Sigmoid colon (tissue), 7 donors: Measurements from ENCODE around the gene MSH2. TPM values are rescaled to one million over a fixed set of nuclear protein-coding genes. Genes with fewer than 3 reads are reported as not detected.

Experiments used
- DNase-seq: peaks from one replicate; pipeline ENCODE4 v3.0.0-alpha.2; 2019
- H3K27ac ChIP-seq, 4 donors: fragments of 200-600 bp; sonication (generic); one replicate each; pipeline ENCODE4 v1.5.1; 2016 to 2019; ENCODE audit warnings: mild to moderate bottlenecking in 1 of 4
- H3K27me3 ChIP-seq, 3 donors: fragments of 200-600 bp; sonication (generic); one replicate each; pipeline ENCODE4 v1.5.1; 2019; ENCODE audit warnings: mild to moderate bottlenecking in 1 of 3
- H3K36me3 ChIP-seq, 4 donors: fragments of 200-600 bp; sonication (generic); one replicate each; pipeline ENCODE4 v1.5.1; 2016 to 2019
- H3K4me1 ChIP-seq, 4 donors: fragments of 200-600 bp; sonication (generic); one replicate each; pipeline ENCODE4 v1.5.1; 2017 to 2019
- H3K4me3 ChIP-seq, 4 donors: fragments of 200-600 bp; sonication (generic); one replicate each; pipeline ENCODE4 v1.5.1; 2017 to 2019; ENCODE audit warnings: mild to moderate bottlenecking in 2 of 4, moderate library complexity in 1 of 4
- H3K9me3 ChIP-seq, 4 donors: fragments of 200-600 bp in 3 of 4; sonication (generic) in 3 of 4; one replicate each; pipeline versions ENCODE4 v1.5.1 to v1.6.1; 2013 to 2019
- EP300 ChIP-seq, 4 donors: sonication (generic); formaldehyde crosslinking; IDR thresholded peaks; one replicate each; pipeline ENCODE4 v1.6.1; 2017; ENCODE audit warnings: antibody characterized with exemption in 4 of 4
- POLR2A ChIP-seq, 2 donors: fragments of 450-650 bp; IDR thresholded peaks; one replicate each; pipeline ENCODE4 v1.6.1; 2016; ENCODE audit warnings: antibody characterized with exemption in 2 of 2, mild to moderate bottlenecking in 2 of 2, moderate library complexity in 2 of 2
- POLR2AphosphoS5 ChIP-seq, 4 donors: sonication (generic); formaldehyde crosslinking; IDR thresholded peaks; one replicate each; pipeline ENCODE4 v1.6.1; 2017; ENCODE audit warnings: antibody characterized with exemption in 4 of 4
- WGBS, 2 donors: extraction: QIAGEN DNeasy Blood & Tissue Kit; methylation state at CpG; one replicate each; pipeline ENCODE4 v1.1.7; 2013; 5-methylcytosine and 5-hydroxymethylcytosine counted together
- intact Hi-C: fragments of 100-400 bp; cut with DNase I; formaldehyde crosslinking; loops from one replicate; pipeline ENCODE4 v1.15.1; 2023
- polyA plus RNA-seq, 3 donors: library from polyadenylated mRNA; stranded (reverse); fragments of 200-250 nt; gene quantifications; one replicate each; pipeline ENCODE4 v1.2.3, GENCODE V29; 2013
- total RNA-seq, 4 donors: library from RNA; depleted of rRNA; stranded (reverse); fragments of >200 nt; gene quantifications; one replicate each; pipeline ENCODE4 v1.1.0, GENCODE V29; 2016
- TF ChIP-seq, protein P1 (sequence below), 4 experiments: fragments of 450-650 bp in 3 of 4; fragments of 200-600 bp in 1 of 4; IDR thresholded peaks; one replicate each; pipeline ENCODE4 v1.5.1; 2016 to 2019; ENCODE audit warnings: antibody characterized with exemption in 4 of 4, mild to moderate bottlenecking in 3 of 4, moderate library complexity in 2 of 4
- donor health status: healthy with polysubstance abuse.
- donor health status: Bipolar disorder and iron deficiency.
- donor health status: healthy.

The MSH2 gene
- total and polyA plus RNA-seq, 7 donors: 7.2 to 13.9 (median 9.4) TPM

DNA sequence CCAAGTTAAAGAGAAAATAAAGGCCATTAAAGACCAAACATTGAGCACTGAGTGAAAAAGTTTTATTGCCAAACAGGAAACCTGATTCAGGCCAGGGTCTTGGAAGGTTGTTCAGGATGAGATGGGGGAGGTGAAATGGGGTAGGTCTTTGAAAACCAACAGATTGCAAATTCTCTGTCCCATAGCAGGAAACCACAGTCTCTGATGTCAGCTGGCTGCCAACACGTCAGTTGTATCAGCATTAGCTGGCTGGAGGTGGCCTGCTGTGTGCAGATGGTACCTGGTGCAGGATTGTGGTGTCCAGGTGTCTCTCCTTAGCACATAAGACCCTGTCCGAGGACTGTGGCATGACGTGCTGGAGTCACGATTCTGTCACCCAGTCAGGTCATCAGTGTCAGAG is 106.3 kb downstream of the MSH2 start:
- WGBS, 2 donors: 71 to 91% methylated on average over 4 of the region's 4 CpGs
- no peaks in the 10 kb centered on the region for H3K27me3 ChIP-seq
- no peaks in the 10 kb centered on the region for H3K9me3 ChIP-seq
- H3K4me3 ChIP-seq: no peak overlapping the region
- H3K36me3 ChIP-seq: no peaks in the 10 kb centered on the region
- intact Hi-C loops: no loop called here
- no peaks in the 10 kb centered on the region for H3K4me1 ChIP-seq
- TF ChIP-seq POLR2AphosphoS5 (IDR thresholded peaks at IDR 0.05) (no peak), POLR2A (IDR thresholded peaks at IDR 0.05) (no peak), EP300 (IDR thresholded peaks at IDR 0.05) (no peak)
- TF ChIP-seq, protein P1, sequence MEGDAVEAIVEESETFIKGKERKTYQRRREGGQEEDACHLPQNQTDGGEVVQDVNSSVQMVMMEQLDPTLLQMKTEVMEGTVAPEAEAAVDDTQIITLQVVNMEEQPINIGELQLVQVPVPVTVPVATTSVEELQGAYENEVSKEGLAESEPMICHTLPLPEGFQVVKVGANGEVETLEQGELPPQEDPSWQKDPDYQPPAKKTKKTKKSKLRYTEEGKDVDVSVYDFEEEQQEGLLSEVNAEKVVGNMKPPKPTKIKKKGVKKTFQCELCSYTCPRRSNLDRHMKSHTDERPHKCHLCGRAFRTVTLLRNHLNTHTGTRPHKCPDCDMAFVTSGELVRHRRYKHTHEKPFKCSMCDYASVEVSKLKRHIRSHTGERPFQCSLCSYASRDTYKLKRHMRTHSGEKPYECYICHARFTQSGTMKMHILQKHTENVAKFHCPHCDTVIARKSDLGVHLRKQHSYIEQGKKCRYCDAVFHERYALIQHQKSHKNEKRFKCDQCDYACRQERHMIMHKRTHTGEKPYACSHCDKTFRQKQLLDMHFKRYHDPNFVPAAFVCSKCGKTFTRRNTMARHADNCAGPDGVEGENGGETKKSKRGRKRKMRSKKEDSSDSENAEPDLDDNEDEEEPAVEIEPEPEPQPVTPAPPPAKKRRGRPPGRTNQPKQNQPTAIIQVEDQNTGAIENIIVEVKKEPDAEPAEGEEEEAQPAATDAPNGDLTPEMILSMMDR (IDR thresholded peaks at IDR 0.05): no peak
- no peak for DNase-seq
- no peak overlapping the region for H3K27ac ChIP-seq

DNA sequence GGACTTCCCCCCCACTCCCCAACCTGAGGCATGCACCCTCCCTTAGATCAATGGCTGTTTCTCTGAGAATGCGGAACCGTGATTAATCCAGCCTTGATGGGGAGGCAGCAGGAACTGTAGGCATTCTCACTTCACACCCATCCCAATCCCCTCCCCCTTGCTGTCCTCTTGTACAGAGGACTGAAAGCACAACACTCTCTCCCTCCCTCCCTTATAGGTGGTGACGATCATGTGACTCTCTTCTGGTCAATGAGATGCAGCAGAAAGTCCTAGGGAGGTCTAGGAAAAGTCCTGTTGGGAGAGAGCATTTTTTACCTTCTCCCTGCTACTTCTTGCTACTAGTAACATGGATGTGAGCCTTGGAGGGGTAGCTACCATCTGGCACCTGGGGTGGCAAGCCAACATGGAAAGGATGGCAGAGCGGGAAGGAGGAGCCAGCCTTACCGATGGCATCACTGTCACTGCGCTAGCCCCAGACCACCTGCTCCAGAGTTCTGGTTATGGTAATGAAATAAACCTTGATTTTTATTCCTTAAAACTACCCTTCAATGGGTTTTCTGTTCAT is 106.9 kb downstream of the MSH2 start:
- 96% methylated on average over 6 of the region's 6 CpGs for WGBS, 2 donors
- no peak for DNase-seq

DNA sequence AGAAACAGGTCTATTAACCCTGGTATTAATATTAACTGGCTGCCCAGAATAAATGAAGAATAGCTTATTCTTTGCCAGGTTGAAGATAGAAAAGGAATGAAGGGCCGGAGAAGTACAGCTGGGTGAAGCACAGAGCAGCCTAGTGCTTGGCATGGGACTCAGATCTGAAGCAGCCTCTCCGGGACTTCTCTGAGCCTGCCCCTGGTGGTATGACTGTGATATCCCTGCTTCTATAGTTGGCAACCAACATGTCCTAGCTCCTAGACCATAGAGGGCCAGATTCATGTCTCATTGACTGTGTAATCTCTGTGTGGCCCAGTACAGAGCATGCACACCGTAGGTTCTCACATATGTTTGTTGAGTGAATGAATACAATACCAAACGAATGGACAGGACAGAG is 107.8 kb downstream of the MSH2 start:
- intact Hi-C loops: no loop called here
- H3K27me3 ChIP-seq: no peaks in the 10 kb centered on the region
- 93 to 94% methylated on average over 4 of the region's 4 CpGs for WGBS, 2 donors

More for the DNA sequence above, 106.9 kb downstream of the MSH2 start:
- no peaks in the 10 kb centered on the region for H3K36me3 ChIP-seq
- H3K4me1 ChIP-seq: no peaks in the 10 kb centered on the region
- no peaks in the 10 kb centered on the region for H3K27me3 ChIP-seq
- H3K4me3 ChIP-seq: no peak overlapping the region
- intact Hi-C loops: no loop called here
- H3K9me3 ChIP-seq: no peaks in the 10 kb centered on the region
- TF ChIP-seq, protein P1 (IDR thresholded peaks at IDR 0.05): no peak
- no peak for TF ChIP-seq EP300 (IDR thresholded peaks at IDR 0.05)
- no peak for TF ChIP-seq POLR2A (IDR thresholded peaks at IDR 0.05)
- no peak for TF ChIP-seq POLR2AphosphoS5 (IDR thresholded peaks at IDR 0.05)
- H3K27ac ChIP-seq: no peak overlapping the region

GRCh38 chr2:47512581-47513083 is 109.7 kb downstream of the MSH2 start:
- Histone ChIP-seq H3K4me1 (no peaks in the 10 kb centered on the region), H3K9me3 (no peaks in the 10 kb centered on the region), H3K36me3 (no peaks in the 10 kb centered on the region), H3K27me3 (no peaks in the 10 kb centered on the region), H3K4me3 (no peak overlapping the region), H3K27ac (no peak overlapping the region)
- intact Hi-C loops: no loop called here
- TF ChIP-seq EP300 (IDR thresholded peaks at IDR 0.05) (no peak), POLR2A (IDR thresholded peaks at IDR 0.05) (no peak), POLR2AphosphoS5 (IDR thresholded peaks at IDR 0.05) (no peak)
- TF ChIP-seq, protein P1 (IDR thresholded peaks at IDR 0.05): no peak
- WGBS, 2 donors: 89 to 93% methylated on average over 1 of the region's 1 CpG
- DNase-seq: no peak

More for the DNA sequence above, 107.8 kb downstream of the MSH2 start:
- no peaks in the 10 kb centered on the region for H3K9me3 ChIP-seq
- no peak for DNase-seq
- H3K36me3 ChIP-seq: no peaks in the 10 kb centered on the region
- TF ChIP-seq EP300 (IDR thresholded peaks at IDR 0.05) (no peak), POLR2AphosphoS5 (IDR thresholded peaks at IDR 0.05) (no peak), POLR2A (IDR thresholded peaks at IDR 0.05) (no peak)
- TF ChIP-seq, protein P1 (IDR thresholded peaks at IDR 0.05): no peak
- no peaks in the 10 kb centered on the region for H3K4me1 ChIP-seq
- no peak overlapping the region for H3K4me3 ChIP-seq
- H3K27ac ChIP-seq: no peak overlapping the region
